ENCODE measurements around the gene SNHG17. TPM values are rescaled to one million over a fixed set of nuclear protein-coding genes. Genes with fewer than 3 reads are reported as not detected.
A peak's percentile ranks its signal among the peaks of the same experiment; 100 is the strongest.

The SNHG17 gene
- total and polyA plus RNA-seq, 9 of the 15 experiments (the other 6 are each of a cell fraction or from before 2014, with no cell fraction given): 29.8 to 106 (median 57.7) TPM

GRCh38 chr20:38452880-38453624 is 17.9 kb upstream of the SNHG17 start (continued):
- TF ChIP-seq ETV5 (CRISPR knock-in tag; IDR thresholded peaks at IDR 0.05; ENCODE audit: low read depth) (peak; percentile 74), MTF1 (CRISPR knock-in tag; IDR thresholded peaks at IDR 0.05; ENCODE audit: borderline replicate concordance) (no peak), HEY1 (CRISPR knock-in tag; IDR thresholded peaks at IDR 0.05; ENCODE audit: borderline replicate concordance) (no peak), ZEB2 (IDR thresholded peaks at IDR 0.05) (no peak), CBFA2T2 (conservative IDR thresholded peaks at IDR 0.05) (peak; percentile 80), ETS2 (tag; IDR thresholded peaks at IDR 0.05; ENCODE audit: borderline replicate concordance, poor library complexity, severe bottlenecking) (no peak), PRDM10 (IDR thresholded peaks at IDR 0.05; ENCODE audit: partially characterized antibody) (peak; percentile 7), THAP12 (CRISPR knock-in tag; IDR thresholded peaks at IDR 0.05) (no peak), KDM1A (IDR thresholded peaks at IDR 0.05) (peak; percentile 98), RBM17 (IDR thresholded peaks at IDR 0.05; ENCODE audit: borderline replicate concordance, low read depth, low read length) (no peak), GABPB1 (CRISPR knock-in tag; IDR thresholded peaks at IDR 0.05) (no peak), ZHX1 (conservative IDR thresholded peaks at IDR 0.05; ENCODE audit: low read length) (no peak), MXI1 (IDR thresholded peaks at IDR 0.05; ENCODE audit: low read depth, low read length) (no peak; the same call in 1 of the 2 replicates), HDAC2 (IDR thresholded peaks at IDR 0.05) (peak; percentile 95)
- TF ChIP-seq, protein P1, sequence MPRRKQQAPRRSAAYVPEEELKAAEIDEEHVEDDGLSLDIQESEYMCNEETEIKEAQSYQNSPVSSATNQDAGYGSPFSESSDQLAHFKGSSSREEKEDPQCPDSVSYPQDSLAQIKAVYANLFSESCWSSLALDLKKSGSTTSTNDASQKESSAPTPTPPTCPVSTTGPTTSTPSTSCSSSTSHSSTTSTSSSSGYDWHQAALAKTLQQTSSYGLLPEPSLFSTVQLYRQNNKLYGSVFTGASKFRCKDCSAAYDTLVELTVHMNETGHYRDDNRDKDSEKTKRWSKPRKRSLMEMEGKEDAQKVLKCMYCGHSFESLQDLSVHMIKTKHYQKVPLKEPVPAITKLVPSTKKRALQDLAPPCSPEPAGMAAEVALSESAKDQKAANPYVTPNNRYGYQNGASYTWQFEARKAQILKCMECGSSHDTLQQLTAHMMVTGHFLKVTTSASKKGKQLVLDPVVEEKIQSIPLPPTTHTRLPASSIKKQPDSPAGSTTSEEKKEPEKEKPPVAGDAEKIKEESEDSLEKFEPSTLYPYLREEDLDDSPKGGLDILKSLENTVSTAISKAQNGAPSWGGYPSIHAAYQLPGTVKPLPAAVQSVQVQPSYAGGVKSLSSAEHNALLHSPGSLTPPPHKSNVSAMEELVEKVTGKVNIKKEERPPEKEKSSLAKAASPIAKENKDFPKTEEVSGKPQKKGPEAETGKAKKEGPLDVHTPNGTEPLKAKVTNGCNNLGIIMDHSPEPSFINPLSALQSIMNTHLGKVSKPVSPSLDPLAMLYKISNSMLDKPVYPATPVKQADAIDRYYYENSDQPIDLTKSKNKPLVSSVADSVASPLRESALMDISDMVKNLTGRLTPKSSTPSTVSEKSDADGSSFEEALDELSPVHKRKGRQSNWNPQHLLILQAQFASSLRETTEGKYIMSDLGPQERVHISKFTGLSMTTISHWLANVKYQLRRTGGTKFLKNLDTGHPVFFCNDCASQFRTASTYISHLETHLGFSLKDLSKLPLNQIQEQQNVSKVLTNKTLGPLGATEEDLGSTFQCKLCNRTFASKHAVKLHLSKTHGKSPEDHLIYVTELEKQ (CRISPR knock-in tag; IDR thresholded peaks at IDR 0.05): no peak

Data from K562 (cell line).